ENCODE results near the gene OPCML.

The OPCML gene

GRCh38 chr11:133137270-133137669 is 395.0 kb downstream of the OPCML start:
- TF ChIP-seq CTCF (IDR thresholded peaks at IDR 0.05; ENCODE audit: low read depth, low read length) = no peak
- Histone ChIP-seq H3K4me3 (ENCODE audit: low read depth, low read length) (no peak overlapping the region), H3K36me3 (no peaks in the 10 kb centered on the region), H3K9me3 (ENCODE audit: severe bottlenecking) (no peaks in the 10 kb centered on the region), H3K27ac (no peak overlapping the region), H3K27me3 (ENCODE audit: insufficient read depth, low read depth, severe bottlenecking) (no peaks in the 10 kb centered on the region)
- DNase-seq = no peak

- H3K36me3 ChIP-seq = no peaks in the 10 kb centered on the region
- H3K9me3 ChIP-seq (ENCODE audit: severe bottlenecking) = no peaks in the 10 kb centered on the region
- no peak overlapping the region for H3K27ac ChIP-seq
- H3K4me3 ChIP-seq (ENCODE audit: low read depth, low read length) = no peak overlapping the region
- DNase-seq = no peak
- H3K27me3 ChIP-seq (ENCODE audit: insufficient read depth, low read depth, severe bottlenecking) = no peaks in the 10 kb centered on the region
- TF ChIP-seq CTCF (IDR thresholded peaks at IDR 0.05; ENCODE audit: low read depth, low read length) = no peak
Measured at GRCh38 chr11:133136376-133136775, 395.9 kb downstream of the OPCML start.

GRCh38 chr11:133134314-133135173 is 397.8 kb downstream of the OPCML start:
- H3K27ac ChIP-seq = no peak overlapping the region
- no peaks in the 10 kb centered on the region for H3K27me3 ChIP-seq (ENCODE audit: insufficient read depth, low read depth, severe bottlenecking)
- DNase-seq = peak; percentile 70
- H3K4me3 ChIP-seq (ENCODE audit: low read depth, low read length) = no peak overlapping the region
- TF ChIP-seq CTCF (IDR thresholded peaks at IDR 0.05; ENCODE audit: low read depth, low read length) = peak; percentile 97
- H3K36me3 ChIP-seq = no peaks in the 10 kb centered on the region
- H3K9me3 ChIP-seq (ENCODE audit: severe bottlenecking) = no peaks in the 10 kb centered on the region

GRCh38 chr11:133133606-133134005 is 398.7 kb downstream of the OPCML start:
- Histone ChIP-seq H3K27ac (no peak overlapping the region), H3K9me3 (ENCODE audit: severe bottlenecking) (no peaks in the 10 kb centered on the region), H3K4me3 (ENCODE audit: low read depth, low read length) (no peak overlapping the region), H3K36me3 (no peaks in the 10 kb centered on the region), H3K27me3 (ENCODE audit: insufficient read depth, low read depth, severe bottlenecking) (no peaks in the 10 kb centered on the region)
- DNase-seq = no peak
- no peak for TF ChIP-seq CTCF (IDR thresholded peaks at IDR 0.05; ENCODE audit: low read depth, low read length)

- TF ChIP-seq CTCF (IDR thresholded peaks at IDR 0.05; ENCODE audit: low read depth, low read length) = no peak
- DNase-seq = peak; percentile 14
- H3K4me3 ChIP-seq (ENCODE audit: low read depth, low read length) = no peak overlapping the region
- H3K9me3 ChIP-seq (ENCODE audit: severe bottlenecking) = no peaks in the 10 kb centered on the region
- no peaks in the 10 kb centered on the region for H3K36me3 ChIP-seq
- H3K27ac ChIP-seq = no peak overlapping the region
- H3K27me3 ChIP-seq (ENCODE audit: insufficient read depth, low read depth, severe bottlenecking) = no peaks in the 10 kb centered on the region
Measured at GRCh38 chr11:133133050-133133449, 399.3 kb downstream of the OPCML start.

GRCh38 chr11:133127741-133128140 is 404.6 kb downstream of the OPCML start:
- TF ChIP-seq CTCF (IDR thresholded peaks at IDR 0.05; ENCODE audit: low read depth, low read length) = no peak

More at GRCh38 chr11:133127741-133128140, 404.6 kb downstream of the OPCML start:
- no peaks in the 10 kb centered on the region for H3K9me3 ChIP-seq (ENCODE audit: severe bottlenecking)
- no peaks in the 10 kb centered on the region for H3K27me3 ChIP-seq (ENCODE audit: insufficient read depth, low read depth, severe bottlenecking)
- no peak overlapping the region for H3K4me3 ChIP-seq (ENCODE audit: low read depth, low read length)
- H3K27ac ChIP-seq = no peak overlapping the region
- no peaks in the 10 kb centered on the region for H3K36me3 ChIP-seq
- DNase-seq = no peak

All from WERI-Rb-1 (cell line).